Measurements from ENCODE around the gene NBAS. TPM values are rescaled to one million over a fixed set of nuclear protein-coding genes. Genes with fewer than 3 reads are reported as not detected.

The NBAS gene
- total RNA-seq, 1 experiment from 2014 or later, result 36.3 TPM

GRCh38 chr2:15195813-15196212, 365.3 kb downstream of the NBAS start:
- H3K36me3 ChIP-seq (ENCODE audit: control insufficient read depth, insufficient read depth, low read length), result no peaks in the 10 kb centered on the region; the same call in 1 of the 2 replicates
- no peaks in the 10 kb centered on the region for H3K27me3 ChIP-seq (ENCODE audit: control insufficient read depth, insufficient read depth, low read length)
- CTCF ChIA-PET, result no interaction called here
- DNase-seq (ENCODE audit: low read depth, low spot score) (no peak), ATAC-seq (no peak)
- no peak overlapping the region for H3K27ac ChIP-seq (ENCODE audit: low read length)
- POLR2A ChIA-PET, result no interaction called here
- TF ChIP-seq TCF7L2 (IDR thresholded peaks at IDR 0.05; ENCODE audit: low read depth, low read length) (no peak), POLR2AphosphoS5 (IDR thresholded peaks at IDR 0.05; ENCODE audit: low read depth, low read length) (no peak), SIN3A (IDR thresholded peaks at IDR 0.05; ENCODE audit: borderline replicate concordance, insufficient read depth, low read depth, low read length) (no peak)
- TF ChIP-seq, protein P1, sequence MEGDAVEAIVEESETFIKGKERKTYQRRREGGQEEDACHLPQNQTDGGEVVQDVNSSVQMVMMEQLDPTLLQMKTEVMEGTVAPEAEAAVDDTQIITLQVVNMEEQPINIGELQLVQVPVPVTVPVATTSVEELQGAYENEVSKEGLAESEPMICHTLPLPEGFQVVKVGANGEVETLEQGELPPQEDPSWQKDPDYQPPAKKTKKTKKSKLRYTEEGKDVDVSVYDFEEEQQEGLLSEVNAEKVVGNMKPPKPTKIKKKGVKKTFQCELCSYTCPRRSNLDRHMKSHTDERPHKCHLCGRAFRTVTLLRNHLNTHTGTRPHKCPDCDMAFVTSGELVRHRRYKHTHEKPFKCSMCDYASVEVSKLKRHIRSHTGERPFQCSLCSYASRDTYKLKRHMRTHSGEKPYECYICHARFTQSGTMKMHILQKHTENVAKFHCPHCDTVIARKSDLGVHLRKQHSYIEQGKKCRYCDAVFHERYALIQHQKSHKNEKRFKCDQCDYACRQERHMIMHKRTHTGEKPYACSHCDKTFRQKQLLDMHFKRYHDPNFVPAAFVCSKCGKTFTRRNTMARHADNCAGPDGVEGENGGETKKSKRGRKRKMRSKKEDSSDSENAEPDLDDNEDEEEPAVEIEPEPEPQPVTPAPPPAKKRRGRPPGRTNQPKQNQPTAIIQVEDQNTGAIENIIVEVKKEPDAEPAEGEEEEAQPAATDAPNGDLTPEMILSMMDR (IDR thresholded peaks at IDR 0.05), result no peak
- TF ChIP-seq, protein P2, sequence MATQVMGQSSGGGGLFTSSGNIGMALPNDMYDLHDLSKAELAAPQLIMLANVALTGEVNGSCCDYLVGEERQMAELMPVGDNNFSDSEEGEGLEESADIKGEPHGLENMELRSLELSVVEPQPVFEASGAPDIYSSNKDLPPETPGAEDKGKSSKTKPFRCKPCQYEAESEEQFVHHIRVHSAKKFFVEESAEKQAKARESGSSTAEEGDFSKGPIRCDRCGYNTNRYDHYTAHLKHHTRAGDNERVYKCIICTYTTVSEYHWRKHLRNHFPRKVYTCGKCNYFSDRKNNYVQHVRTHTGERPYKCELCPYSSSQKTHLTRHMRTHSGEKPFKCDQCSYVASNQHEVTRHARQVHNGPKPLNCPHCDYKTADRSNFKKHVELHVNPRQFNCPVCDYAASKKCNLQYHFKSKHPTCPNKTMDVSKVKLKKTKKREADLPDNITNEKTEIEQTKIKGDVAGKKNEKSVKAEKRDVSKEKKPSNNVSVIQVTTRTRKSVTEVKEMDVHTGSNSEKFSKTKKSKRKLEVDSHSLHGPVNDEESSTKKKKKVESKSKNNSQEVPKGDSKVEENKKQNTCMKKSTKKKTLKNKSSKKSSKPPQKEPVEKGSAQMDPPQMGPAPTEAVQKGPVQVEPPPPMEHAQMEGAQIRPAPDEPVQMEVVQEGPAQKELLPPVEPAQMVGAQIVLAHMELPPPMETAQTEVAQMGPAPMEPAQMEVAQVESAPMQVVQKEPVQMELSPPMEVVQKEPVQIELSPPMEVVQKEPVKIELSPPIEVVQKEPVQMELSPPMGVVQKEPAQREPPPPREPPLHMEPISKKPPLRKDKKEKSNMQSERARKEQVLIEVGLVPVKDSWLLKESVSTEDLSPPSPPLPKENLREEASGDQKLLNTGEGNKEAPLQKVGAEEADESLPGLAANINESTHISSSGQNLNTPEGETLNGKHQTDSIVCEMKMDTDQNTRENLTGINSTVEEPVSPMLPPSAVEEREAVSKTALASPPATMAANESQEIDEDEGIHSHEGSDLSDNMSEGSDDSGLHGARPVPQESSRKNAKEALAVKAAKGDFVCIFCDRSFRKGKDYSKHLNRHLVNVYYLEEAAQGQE (IDR thresholded peaks at IDR 0.05; ENCODE audit: insufficient read depth in 1 of 2, low read depth in 2 of 2, low read length in 1 of 2), result no peak
- in situ Hi-C loops (cut with HindIII; ENCODE audit: low pct_unique_long_range_greater_than_20kb, low sequenced_read_pairs) (no loop called here), intact Hi-C loops (cut with micrococcal nuclease; ENCODE audit: unreplicated experiment) (no loop called here)
- H3K4me1 ChIP-seq (ENCODE audit: control insufficient read depth, insufficient read depth, low read length), result no peaks in the 10 kb centered on the region
- no TSS peak for BruUV-seq (replicated peaks)
- no peak overlapping the region for H3K4me3 ChIP-seq (ENCODE audit: low read depth in 2 of 2, low read length in 2 of 2)
- H3K9me3 ChIP-seq (ENCODE audit: control insufficient read depth, insufficient read depth, low read depth, low read length), result no peaks in the 10 kb centered on the region

DNA sequence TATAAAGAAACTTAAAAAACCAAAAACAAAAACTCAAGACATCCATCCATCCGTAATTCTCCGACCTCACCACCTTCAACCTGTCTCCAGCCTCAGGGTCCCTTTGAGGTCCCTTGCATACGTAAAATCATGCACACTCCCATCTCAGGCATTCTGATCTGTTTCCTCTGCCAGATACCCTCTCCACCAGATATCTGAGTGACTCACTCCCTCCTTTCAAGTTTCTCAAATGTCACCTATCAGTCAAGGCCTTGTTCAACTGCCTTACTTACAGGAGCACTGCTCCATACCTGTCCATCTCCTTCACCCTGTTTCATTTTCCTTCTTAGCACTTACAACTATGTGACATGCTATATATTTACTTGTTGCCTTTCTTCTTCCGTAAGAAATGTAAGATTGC, 369.3 kb downstream of the NBAS start:
- CTCF ChIA-PET, result no interaction called here
- Histone ChIP-seq H3K9me3 (ENCODE audit: control insufficient read depth, insufficient read depth, low read depth, low read length) (no peaks in the 10 kb centered on the region), H3K36me3 (ENCODE audit: control insufficient read depth, insufficient read depth, low read length) (no peaks in the 10 kb centered on the region; the same call in 1 of the 2 replicates), H3K27me3 (ENCODE audit: control insufficient read depth, insufficient read depth, low read length) (no peaks in the 10 kb centered on the region), H3K27ac (ENCODE audit: low read length) (no peak overlapping the region), H3K4me3 (ENCODE audit: low read depth in 2 of 2, low read length in 2 of 2) (no peak overlapping the region), H3K4me1 (ENCODE audit: control insufficient read depth, insufficient read depth, low read length) (no peaks in the 10 kb centered on the region)
- in situ Hi-C loops (cut with HindIII; ENCODE audit: low pct_unique_long_range_greater_than_20kb, low sequenced_read_pairs), result no loop called here
- POLR2A ChIA-PET, result no interaction called here
- no TSS peak for BruUV-seq (replicated peaks)
- intact Hi-C loops (cut with micrococcal nuclease; ENCODE audit: unreplicated experiment), result no loop called here
- DNase-seq (ENCODE audit: low read depth, low spot score) (no peak), ATAC-seq (no peak)
- TF ChIP-seq POLR2AphosphoS5 (IDR thresholded peaks at IDR 0.05; ENCODE audit: low read depth, low read length), result no peak
- TF ChIP-seq, protein P1 (IDR thresholded peaks at IDR 0.05), result no peak
- TF ChIP-seq, protein P2 (IDR thresholded peaks at IDR 0.05; ENCODE audit: insufficient read depth in 1 of 2, low read depth in 2 of 2, low read length in 1 of 2), result no peak
- TF ChIP-seq SIN3A (IDR thresholded peaks at IDR 0.05; ENCODE audit: borderline replicate concordance, insufficient read depth, low read depth, low read length), result no peak
- no peak for TF ChIP-seq TCF7L2 (IDR thresholded peaks at IDR 0.05; ENCODE audit: low read depth, low read length)

All from Panc1 (cell line).